Measurements from ENCODE around the gene GATA1.
"Not testable (repeated sequence)": the region's sequence is repeated elsewhere in the genome, so short reads cannot be mapped to it uniquely, and the experiment has no call there.

The GATA1 gene

DNA sequence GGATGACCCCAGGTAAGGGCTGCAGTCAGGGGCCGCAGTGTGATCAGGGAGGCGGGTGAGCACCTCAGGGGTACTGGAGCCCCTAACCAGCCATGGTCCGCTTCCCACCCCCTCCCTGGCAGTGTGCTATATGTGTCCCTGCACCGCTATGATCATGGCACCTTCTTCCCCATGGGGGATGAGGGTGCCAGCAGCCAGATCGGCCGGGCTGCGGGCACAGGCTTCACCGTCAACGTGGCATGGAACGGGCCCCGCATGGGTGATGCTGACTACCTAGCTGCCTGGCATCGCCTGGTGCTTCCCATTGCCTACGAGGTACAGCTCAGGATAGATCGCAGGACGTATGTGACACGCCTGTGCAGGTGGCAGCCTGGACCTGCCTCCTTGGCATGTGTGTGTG is 31.7 kb downstream of the GATA1 start:
- no peaks in the 10 kb centered on the region for H3K27me3 Mint-ChIP-seq
- H3K4me3 Mint-ChIP-seq: no peak overlapping the region
- no peak overlapping the region for H3K27ac Mint-ChIP-seq

DNA sequence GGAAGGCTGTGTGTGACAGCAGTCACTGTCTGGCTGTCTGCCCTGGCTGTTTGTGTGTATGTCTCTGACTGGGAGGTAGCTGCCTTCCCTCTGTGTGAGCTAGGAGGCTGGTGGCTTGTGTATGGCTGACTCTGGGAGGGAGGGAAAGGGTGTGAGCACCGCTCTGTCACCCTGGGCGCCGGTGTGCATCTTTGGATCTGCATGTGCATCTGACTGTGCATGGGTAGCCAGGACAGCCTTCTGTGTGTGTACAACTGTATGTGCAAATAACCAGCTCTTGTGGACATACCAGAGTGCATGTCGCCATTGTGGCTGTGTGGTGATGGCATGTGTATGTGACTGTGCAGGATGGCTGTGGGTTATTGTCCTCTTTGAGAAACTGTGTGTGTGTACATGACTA is 32.5 kb downstream of the GATA1 start:
- H3K9me3 Mint-ChIP-seq: no peaks in the 10 kb centered on the region
- H3K4me1 Mint-ChIP-seq: no peaks in the 10 kb centered on the region
- ATAC-seq: no peak
- no peaks in the 10 kb centered on the region for H3K27me3 Mint-ChIP-seq
- H3K27ac Mint-ChIP-seq: no peak overlapping the region
- no peak for DNase-seq
- H3K4me3 Mint-ChIP-seq: no peak overlapping the region

More for the DNA sequence above, 31.7 kb downstream of the GATA1 start:
- Mint-ChIP-seq H3K4me1 (no peaks in the 10 kb centered on the region), H3K9me3 (no peaks in the 10 kb centered on the region)
- no peak for DNase-seq
- no peak for ATAC-seq

DNA sequence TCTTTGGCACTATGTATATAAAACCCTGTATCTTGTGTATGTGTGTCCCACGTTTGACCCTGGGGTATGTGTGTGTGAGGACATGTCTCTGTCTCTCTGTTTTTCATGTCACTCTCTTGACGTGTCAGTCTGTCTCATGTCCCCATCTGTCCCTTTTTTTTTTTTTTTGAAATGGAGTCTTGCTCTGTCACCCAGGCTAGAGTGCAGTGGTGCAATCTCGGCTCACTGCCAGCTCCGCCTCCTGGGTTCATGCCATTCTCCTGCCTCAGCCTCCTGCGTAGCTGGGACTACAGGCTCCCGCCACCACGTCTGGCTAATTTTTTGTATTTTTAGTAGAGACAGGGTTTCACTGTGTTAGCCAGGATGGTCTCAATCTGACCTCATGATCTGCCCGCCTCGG is 33.0 kb downstream of the GATA1 start:
- not testable (repeated sequence) for ATAC-seq, H3K4me1 Mint-ChIP-seq, H3K9me3 Mint-ChIP-seq, H3K27me3 Mint-ChIP-seq, H3K27ac Mint-ChIP-seq, H3K4me3 Mint-ChIP-seq, DNase-seq

DNA sequence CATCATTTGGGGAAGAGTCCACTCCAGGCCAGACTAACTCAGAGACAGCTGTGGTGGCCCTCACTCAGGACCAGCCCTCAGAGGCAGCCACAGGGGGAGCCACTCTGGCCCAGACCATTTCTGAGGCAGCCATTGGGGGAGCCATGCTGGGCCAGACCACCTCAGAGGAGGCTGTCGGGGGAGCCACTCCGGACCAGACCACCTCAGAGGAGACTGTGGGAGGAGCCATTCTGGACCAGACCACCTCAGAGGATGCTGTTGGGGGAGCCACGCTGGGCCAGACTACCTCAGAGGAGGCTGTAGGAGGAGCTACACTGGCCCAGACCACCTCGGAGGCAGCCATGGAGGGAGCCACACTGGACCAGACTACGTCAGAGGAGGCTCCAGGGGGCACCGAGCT is 36.7 kb downstream of the GATA1 start:
- no peak for DNase-seq
- peaks cover 6% of the 10 kb centered on the region for H3K4me1 Mint-ChIP-seq
- no peak overlapping the region for H3K27ac Mint-ChIP-seq
- no peaks in the 10 kb centered on the region for H3K9me3 Mint-ChIP-seq
- H3K27me3 Mint-ChIP-seq: peaks cover 11% of the 10 kb centered on the region
- no peak for ATAC-seq
- H3K4me3 Mint-ChIP-seq: no peak overlapping the region

DNA sequence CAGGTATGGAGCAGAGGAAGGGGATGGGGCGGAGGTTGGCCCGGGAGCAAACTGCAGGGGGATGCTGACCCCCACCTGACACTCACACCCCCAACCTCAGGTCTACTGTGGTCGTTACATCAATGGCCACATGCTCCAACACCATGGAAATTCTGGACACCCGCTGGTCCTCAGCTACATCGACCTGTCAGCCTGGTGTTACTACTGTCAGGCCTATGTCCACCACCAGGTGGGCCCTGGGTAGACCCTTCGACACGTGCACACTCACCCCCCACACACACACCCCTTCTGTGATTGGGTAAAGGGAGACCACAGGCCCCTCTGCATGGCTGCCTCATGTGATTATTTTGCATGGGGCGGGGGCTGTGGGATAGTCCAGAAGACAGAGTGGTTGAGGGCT is 37.7 kb downstream of the GATA1 start:
- H3K4me3 Mint-ChIP-seq: no peak overlapping the region
- peaks cover 6% of the 10 kb centered on the region for H3K4me1 Mint-ChIP-seq
- ATAC-seq (no peak), DNase-seq (no peak)
- no peaks in the 10 kb centered on the region for H3K9me3 Mint-ChIP-seq
- peaks cover 18% of the 10 kb centered on the region for H3K27me3 Mint-ChIP-seq
- H3K27ac Mint-ChIP-seq: no peak overlapping the region

DNA sequence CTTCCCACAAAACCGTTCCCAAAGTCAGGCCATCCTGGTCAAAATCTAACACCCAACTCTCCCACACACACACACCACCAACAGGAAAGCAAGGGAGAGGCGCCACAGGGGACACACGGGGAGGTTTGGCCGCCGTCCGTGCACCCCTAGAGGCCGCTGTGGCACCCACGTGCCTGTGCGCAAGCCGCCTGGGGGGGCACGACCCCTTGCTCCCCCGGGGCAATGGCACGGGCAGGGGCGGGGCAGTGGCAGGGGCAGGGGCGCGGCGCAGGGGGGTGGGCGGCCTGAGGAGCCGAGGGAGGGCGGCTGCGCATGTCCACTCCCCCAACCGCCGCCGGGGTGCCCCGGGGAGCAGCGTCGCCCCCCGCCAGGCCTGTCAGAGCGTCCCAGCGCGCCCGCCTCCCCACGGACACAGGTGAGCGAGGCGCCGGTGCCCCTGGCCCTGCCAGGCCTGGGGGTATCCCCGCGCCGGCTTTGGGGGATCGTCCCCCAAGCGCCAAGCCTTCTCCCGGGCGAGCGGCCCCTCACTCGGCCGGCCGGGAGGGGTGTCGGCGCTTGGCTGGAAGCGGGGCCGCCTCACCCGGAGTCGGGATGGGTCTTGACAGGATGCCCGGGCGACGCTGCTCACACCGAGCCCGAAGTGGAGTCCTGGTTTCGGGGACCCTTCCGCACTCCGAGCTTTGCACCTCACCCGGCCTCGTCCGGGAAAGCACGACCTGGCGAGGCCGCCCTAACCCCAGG is 39.9 kb downstream of the GATA1 start, which contains the start of gene ERAS:
ERAS (plus strand) TSS at position 379 of the 741 bp plus-strand sequence. CDS start 2,611 bp downstream, outside the sequence.
- peaks cover 6% of the 10 kb centered on the region for H3K4me1 Mint-ChIP-seq
- H3K4me3 Mint-ChIP-seq: peak within 1 kb of the TSS; percentile 68 to 87
- H3K27ac Mint-ChIP-seq: peak within 1 kb of the TSS; percentile 72 to 84
- peak; percentile 66 for ATAC-seq
- DNase-seq: no peak
- H3K9me3 Mint-ChIP-seq: no peaks in the 10 kb centered on the region
- peaks cover 27% of the 10 kb centered on the region for H3K27me3 Mint-ChIP-seq

DNA sequence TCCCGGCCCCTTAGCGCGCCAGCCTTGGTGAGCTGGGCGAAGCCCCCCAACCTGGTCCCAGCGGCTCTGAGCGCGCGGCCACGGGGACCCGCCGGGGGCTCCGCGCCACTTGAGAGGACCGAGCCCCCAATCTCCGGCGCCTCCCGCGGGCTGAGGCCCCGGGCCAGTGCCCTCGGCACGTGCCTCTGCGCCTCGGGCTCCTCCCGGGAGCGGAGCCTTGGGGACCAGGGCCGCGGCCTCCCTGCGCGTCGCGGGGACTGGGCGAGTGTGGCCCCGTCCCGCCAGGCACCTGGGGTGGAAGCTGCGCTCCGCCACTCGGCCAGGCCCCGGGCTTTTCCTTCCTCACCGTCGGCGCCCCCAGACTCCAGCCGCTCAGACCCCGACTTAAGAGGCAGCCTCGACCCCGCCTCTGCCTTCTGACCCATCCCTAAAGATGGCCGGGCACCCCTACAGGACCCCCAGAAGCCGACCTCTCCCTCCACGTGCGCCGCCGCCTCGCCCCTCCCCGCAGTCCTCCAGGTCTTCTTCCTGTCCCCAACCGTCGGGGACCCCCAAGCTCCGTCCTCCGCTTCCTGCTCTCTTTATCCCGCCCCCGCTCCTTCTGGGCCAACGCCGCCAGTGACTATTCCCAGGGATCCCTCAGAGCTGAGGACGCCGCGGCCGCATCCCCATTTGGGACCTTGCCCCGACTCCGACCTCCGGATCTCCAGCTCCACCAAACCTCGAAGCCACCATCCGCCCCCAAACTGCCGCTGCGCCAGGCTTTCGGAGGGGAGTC is 40.7 kb downstream of the GATA1 start:
- Mint-ChIP-seq H3K9me3 (no peaks in the 10 kb centered on the region), H3K27ac (peak overlapping the region; percentile 72 to 84), H3K4me1 (peaks cover 6% of the 10 kb centered on the region), H3K27me3 (peaks cover 27% of the 10 kb centered on the region), H3K4me3 (peak overlapping the region; percentile 68 to 87)
- peak; percentile 10 for ATAC-seq
- no peak for DNase-seq

DNA sequence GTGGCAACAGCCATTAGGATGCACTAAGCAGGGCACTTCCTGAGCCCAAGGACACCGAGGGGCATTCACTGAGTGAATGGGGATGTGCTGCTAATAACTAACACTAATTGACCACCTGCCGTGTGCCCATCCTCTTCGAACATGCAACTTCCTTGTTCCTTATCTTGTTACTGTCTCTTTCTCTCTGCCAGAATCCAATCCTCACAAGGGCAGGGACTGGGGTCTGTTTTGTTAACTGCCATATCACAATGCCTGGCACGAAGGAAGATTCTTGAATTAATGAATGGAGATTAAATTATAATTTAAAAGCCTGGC is 41.2 kb downstream of the GATA1 start:
- peak overlapping the region in 1 of 2 donors; percentile 84 for H3K27ac Mint-ChIP-seq
- peaks cover 6% of the 10 kb centered on the region for H3K4me1 Mint-ChIP-seq
- peaks cover 32% of the 10 kb centered on the region for H3K27me3 Mint-ChIP-seq
- no peaks in the 10 kb centered on the region for H3K9me3 Mint-ChIP-seq
- DNase-seq (no peak), ATAC-seq (no peak)
- H3K4me3 Mint-ChIP-seq: peak overlapping the region; percentile 68 to 87

DNA sequence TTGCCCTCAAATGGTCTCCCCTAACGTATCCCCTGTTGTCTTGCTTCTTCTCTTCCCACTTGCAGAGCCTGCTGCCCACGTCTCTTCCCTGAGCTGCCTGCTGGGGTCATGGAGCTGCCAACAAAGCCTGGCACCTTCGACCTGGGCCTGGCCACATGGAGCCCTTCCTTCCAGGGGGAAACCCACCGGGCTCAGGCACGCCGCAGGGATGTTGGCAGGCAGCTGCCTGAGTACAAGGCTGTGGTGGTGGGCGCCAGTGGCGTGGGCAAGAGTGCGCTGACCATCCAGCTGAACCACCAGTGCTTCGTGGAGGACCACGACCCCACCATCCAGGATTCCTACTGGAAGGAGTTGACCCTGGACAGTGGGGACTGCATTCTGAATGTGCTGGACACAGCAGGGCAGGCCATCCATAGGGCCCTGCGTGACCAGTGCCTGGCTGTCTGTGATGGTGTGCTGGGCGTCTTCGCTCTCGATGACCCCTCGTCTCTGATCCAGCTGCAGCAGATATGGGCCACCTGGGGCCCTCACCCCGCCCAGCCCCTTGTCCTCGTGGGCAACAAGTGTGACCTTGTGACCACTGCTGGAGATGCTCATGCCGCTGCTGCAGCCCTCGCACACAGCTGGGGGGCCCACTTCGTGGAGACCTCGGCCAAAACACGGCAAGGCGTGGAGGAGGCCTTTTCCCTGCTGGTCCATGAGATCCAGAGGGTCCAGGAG is 42.8 kb downstream of the GATA1 start:
- H3K4me1 Mint-ChIP-seq: peaks cover 10% of the 10 kb centered on the region
- ATAC-seq (no peak), DNase-seq (no peak)
- no peak overlapping the region for H3K4me3 Mint-ChIP-seq
- peaks cover 48% of the 10 kb centered on the region for H3K27me3 Mint-ChIP-seq
- H3K9me3 Mint-ChIP-seq: no peaks in the 10 kb centered on the region
- H3K27ac Mint-ChIP-seq: no peak overlapping the region

DNA sequence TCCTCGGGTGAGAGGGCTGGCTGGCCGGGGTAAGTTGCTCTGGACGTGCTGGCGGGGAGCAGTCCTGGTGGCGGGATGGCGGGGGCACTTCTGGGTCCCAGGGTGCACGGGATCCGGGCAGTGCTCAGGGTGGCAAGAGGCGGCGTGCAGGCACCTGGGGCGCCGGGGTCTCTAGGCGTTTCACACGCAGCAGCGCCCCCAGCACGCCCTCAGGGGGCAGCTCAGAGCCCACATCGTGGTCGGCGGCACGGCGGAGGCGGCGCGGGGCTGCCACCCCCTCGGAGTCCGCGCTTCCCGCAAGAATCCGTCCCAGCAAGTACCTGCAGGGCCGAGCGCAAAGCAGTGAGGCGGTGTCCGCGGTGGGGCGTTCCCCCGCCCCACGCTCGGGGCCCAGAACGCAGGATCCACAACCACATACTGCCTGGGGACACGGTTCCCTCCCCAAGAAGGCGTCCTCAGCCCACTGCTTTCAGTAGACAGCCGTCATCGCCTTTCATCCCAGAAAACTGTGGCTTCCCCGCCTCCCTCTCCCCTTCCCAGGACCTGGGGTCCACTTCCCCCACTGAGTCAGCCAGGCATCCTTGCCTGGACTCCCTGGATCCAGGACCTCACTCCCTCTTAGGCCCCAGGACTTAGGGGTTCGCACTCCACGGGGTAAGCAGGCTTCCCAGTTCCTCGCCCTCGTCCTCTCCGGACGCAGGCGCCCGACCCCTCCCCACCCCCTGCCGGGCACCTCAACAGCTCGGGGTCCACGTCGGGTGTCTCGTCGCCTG is 44.9 kb downstream of the GATA1 start:
- Mint-ChIP-seq H3K27ac (no peak overlapping the region), H3K4me1 (peaks cover 18% of the 10 kb centered on the region), H3K4me3 (peak overlapping the region; percentile 9 to 23), H3K27me3 (peaks cover 61% of the 10 kb centered on the region), H3K9me3 (no peaks in the 10 kb centered on the region)
- ATAC-seq: no peak
- no peak for DNase-seq

DNA sequence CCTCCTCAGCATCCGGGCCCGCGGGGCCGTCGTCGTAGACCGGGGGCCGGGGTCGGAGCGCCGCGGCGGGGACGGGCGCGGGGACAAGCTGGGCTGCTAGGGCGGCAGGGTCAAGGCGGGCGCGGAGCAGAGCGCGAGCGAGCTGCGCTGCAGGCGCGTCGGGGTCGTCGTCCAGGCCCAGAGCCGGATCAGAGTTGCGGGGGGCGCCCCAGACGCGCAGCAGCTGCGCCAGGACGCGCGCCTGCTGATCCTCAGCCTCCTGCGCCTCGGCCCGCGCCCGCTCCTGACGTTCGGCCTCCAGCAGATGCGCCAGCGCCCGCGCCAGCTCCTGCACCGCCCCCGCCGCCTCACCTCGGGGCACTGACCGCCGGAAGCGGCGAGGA is 45.5 kb downstream of the GATA1 start:
- Mint-ChIP-seq H3K4me1 (peaks cover 18% of the 10 kb centered on the region), H3K9me3 (no peaks in the 10 kb centered on the region), H3K27me3 (peaks cover 65% of the 10 kb centered on the region), H3K27ac (no peak overlapping the region), H3K4me3 (no peak overlapping the region)
- DNase-seq: no peak
- no peak for ATAC-seq

DNA sequence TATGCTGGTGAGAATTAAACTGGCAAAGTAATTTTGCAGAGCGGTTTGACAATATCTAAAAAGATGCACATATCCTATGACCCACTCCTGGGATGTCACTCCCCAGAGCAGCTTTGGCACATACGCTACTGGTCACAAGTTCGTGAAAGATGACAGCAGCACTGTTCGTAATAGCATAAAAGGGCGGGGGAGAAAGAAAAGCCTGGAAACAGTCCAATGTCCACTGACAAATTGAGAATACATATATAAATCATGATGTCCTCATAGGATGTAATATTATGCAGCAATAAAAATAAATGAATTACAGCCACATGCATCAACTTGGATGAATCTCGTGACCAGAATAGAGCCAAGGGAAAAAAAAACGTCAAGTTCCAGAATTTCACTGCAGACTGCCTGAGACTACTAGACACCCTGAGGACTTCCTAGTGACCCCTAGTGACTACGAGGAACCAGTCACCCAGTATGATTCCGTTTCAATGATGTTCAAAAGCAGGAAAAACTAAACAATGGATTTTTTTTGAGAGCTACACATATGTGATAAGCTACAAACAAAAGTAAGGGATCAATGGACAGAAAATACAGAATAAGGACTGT is 47.2 kb downstream of the GATA1 start:
- H3K4me3 Mint-ChIP-seq: peak overlapping the region; percentile 87 to 89

DNA sequence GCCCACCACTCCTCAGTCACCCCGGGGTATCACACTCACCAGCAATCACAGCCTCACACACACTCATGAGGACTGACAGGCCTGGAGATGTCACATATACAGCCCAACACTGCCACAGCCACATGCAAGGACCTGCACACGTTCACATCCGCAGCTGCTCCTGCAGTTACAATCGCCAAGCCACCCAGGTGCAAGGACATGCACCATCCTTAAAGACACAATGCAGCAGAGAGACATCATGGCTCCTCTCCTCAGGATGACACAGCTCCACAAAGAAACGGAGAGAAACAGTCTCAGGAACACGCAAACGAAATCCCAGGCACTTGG is 48.0 kb downstream of the GATA1 start:
- peaks cover 12% of the 10 kb centered on the region for H3K4me1 Mint-ChIP-seq
- ATAC-seq (peak; percentile 36), DNase-seq (no peak)
- H3K9me3 Mint-ChIP-seq: no peaks in the 10 kb centered on the region
- no peak overlapping the region for H3K27ac Mint-ChIP-seq
- H3K4me3 Mint-ChIP-seq: peak overlapping the region; percentile 87 to 89
- peaks cover 45% of the 10 kb centered on the region for H3K27me3 Mint-ChIP-seq

More for the DNA sequence above, 47.2 kb downstream of the GATA1 start:
- no peak for ATAC-seq
- Mint-ChIP-seq H3K27me3 (peaks cover 52% of the 10 kb centered on the region), H3K4me1 (peaks cover 12% of the 10 kb centered on the region), H3K9me3 (no peaks in the 10 kb centered on the region), H3K27ac (no peak overlapping the region)
- DNase-seq: no peak

DNA sequence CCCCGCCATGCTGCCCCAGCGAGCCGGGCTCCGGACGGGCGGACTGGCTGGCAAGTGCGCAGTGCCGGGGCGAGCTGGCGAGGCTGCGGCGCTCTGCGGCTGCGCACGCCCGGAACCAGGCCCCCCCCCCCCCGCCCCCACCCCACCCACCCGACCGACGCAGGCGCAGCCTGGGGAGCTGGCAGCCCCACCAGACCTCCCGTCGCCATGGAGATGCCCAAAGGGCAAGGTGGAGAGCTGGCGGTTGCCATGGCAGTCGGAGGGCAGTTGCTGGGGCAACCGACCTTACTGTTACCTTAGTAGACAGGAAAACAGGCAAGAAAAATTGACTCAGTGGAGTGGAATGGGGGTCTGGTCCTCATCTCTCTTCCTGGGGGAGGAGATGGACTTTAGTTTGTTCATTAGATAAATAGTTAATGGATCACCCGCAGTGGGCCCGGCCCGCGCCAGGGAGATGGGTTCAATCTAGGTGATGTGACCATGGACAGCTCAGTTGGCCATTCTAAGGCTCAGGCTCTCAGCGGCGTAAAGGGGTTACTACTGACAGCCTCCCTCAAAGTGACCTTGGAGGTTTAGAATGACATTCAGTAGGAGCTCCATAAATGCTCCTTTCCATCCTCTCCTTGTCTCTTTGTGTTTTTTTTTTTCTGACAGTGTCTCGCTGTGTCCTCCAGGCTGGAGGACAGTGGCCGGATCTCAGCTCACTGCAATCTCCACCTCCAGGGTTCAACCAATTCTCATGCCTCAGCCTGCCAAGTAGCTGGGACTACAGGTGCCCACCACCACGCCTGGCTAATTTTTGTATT is 49.3 kb downstream of the GATA1 start, which contains the start of gene PCSK1N:
PCSK1N (minus strand) TSS at position 87 of the 806 bp plus-strand sequence; CDS start at position 9, 78 bp downstream.
- no peaks in the 10 kb centered on the region for H3K9me3 Mint-ChIP-seq
- DNase-seq: peak in 1 of 2 donors; percentile 46
- ATAC-seq: peak; percentile 61
- peaks cover 38% of the 10 kb centered on the region for H3K27me3 Mint-ChIP-seq
- H3K4me1 Mint-ChIP-seq: peaks cover 12% of the 10 kb centered on the region
- peak within 1 kb of the TSS in 1 of 2 donors; percentile 4 for H3K27ac Mint-ChIP-seq
- peak within 1 kb of the TSS; percentile 87 to 89 for H3K4me3 Mint-ChIP-seq
